Stimulated activated CD4-positive, alpha-beta T cell treated with anti-CD3 and anti-CD28 coated beads, Interleukin-15, amount 100 ng/mL, for 1 hour (primary cell): Measurements from ENCODE around the gene CPEB4.

ENCODE experiments used
- DNase-seq, 2 donors: peaks; one replicate each; pipeline ENCODE4 v3.0.0-alpha.2; 2020; ENCODE audit warnings: low read depth in 1 of 2, low spot score in 1 of 2

Gene CPEB4

DNA sequence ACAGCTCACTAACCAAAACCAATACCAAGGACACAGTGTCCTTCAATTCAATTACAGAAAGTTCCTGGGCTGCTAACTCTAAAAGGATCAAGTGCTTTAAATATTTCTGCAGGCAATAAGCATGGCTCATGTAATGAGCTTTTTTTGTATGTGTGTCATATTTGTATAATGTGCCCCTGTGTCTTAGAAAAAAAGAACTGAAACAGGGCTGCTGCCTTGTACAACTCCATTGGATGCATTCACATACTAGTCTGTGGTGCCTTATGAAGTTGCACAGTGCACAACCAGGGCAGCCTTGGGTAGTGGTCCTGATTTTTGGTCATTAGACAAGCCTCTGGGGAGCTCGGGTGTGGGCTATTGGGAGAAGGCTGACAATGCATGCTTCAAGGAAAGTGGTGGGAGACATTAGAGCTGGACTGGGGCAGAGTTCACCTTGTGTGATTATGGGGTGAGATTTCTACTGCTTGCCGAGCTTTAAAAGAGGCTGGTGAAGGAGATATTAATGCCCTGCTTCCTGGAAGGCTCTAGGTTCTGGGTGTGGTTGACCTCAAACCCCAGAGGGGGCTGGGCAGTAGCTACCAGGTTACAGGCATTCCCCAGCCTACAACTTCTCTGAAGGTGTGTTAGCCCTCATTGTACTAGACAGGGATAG is 3.6 kb upstream of the CPEB4 start:
- DNase-seq, result no peak

DNA sequence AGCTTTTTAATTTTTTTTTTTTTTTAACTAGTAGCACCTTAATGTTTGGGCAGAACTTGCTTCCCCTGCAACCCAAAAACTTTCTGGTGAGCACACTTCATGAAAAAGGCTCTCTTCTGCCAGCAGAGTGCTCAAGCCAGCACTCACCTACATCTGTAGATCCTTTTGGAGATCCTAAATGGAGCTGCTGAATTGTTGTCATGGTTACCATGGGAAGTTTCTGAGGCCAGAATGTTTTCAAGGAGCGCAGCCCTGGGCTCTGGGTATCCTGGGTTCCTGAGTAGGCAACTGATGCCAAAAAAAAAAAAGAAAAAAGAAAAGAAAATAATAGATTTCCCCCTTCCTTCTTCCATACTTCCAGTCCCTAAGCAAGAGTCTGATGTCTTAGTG is 3.1 kb upstream of the CPEB4 start:
- no peak for DNase-seq

DNA sequence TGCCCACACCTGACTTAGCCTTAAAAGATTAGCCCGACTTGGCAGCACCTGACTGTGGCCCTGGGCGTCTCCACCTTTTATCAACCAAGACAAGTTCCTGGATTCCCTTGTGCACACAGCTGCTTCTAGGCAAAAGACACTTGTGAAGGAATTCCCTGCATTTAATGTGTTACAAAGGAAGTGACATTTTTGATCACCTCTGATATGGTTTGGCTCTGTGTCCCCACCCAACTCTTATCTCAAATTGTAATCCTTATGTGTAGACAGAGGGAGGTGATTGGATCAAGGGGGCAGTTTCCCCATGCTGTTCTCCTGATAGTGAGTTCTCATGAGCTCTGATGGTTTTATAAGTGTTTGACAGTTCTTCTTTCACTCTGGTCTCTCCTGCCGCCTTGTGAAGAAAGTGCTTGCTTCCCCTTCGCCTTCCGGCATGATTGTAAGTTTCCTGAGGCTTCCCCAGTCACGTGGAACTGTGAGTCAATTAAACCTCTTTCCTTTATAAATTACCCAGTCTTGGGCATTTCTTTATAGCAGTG is 2.6 kb upstream of the CPEB4 start:
- DNase-seq, result no peak

DNA sequence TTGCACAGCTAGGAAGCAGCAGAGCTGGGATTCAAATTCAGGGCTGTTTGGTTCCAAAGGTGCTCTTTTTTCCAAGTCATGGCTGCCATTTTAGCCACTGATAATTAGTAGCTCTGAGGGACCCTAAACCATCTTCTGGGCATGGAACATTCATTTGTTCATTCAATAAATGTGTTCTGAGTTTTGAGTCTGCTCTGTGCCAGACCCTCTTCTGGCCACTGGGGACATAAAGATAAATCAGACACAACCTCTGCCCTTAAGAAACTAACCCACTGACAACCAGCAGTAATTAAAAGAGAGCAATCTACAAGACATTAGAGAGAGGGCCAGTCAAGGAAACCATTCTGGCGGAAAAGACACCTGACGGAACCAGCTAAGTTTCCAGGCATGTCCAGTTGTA is 2.0 kb upstream of the CPEB4 start:
- no peak for DNase-seq

DNA sequence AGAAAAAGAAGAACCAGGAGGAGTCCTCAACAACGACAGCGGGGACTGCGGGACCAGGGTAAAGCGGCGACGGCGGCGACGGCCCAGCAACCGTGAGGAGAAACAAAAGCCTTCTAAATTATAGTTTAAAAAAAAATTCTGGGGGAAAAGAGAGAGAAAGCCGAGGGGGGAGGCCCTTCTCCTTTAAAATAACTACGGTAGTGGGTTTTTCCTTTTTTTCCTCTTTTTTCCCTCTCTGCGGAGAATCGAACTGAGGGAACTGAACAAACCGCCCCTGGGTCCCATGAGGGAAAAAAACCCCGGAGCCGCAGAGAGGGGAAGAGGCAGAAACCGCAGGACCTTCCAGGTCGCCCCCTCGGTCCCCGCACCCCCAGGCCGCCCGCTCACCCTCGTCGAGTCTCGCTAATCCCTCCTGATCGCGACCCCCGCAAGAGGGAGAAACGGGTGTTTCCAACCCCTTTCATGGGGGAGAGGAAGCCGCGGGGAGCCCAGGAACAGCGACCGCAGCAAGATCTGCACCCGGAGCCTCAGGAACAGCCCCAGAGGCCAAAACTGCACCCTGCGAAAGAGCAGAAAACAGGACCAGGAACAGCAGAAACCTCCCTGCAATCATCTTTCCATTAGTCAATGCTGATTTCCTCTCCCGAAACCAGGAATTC is 453 bp downstream of the CPEB4 start:
- no peak for DNase-seq

DNA sequence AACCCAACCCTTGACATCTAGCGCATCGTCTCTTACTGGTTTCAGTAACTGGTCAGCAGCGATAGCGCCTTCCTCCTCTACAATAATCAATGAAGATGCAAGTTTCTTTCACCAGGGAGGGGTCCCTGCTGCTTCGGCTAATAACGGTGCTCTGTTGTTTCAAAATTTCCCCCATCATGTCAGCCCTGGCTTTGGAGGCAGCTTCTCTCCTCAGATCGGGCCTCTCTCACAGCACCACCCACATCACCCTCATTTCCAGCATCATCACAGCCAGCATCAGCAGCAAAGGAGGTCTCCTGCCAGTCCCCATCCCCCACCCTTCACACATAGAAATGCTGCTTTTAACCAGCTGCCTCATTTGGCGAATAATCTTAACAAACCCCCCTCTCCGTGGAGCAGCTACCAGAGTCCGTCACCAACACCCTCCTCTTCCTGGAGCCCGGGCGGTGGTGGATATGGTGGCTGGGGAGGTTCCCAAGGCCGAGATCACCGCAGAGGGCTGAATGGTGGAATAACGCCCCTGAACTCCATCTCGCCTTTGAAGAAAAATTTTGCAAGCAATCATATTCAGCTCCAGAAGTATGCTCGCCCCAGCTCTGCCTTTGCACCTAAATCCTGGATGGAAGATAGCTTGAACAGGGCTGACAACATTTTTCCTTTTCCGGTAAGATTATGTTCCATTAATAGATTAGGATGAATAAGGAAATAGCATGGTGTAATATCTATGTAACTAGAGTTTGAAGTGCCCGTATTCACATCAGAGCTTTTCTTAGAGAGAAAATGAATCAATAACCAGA is 2.2 kb downstream of the CPEB4 start:
- DNase-seq, result no peak

DNA sequence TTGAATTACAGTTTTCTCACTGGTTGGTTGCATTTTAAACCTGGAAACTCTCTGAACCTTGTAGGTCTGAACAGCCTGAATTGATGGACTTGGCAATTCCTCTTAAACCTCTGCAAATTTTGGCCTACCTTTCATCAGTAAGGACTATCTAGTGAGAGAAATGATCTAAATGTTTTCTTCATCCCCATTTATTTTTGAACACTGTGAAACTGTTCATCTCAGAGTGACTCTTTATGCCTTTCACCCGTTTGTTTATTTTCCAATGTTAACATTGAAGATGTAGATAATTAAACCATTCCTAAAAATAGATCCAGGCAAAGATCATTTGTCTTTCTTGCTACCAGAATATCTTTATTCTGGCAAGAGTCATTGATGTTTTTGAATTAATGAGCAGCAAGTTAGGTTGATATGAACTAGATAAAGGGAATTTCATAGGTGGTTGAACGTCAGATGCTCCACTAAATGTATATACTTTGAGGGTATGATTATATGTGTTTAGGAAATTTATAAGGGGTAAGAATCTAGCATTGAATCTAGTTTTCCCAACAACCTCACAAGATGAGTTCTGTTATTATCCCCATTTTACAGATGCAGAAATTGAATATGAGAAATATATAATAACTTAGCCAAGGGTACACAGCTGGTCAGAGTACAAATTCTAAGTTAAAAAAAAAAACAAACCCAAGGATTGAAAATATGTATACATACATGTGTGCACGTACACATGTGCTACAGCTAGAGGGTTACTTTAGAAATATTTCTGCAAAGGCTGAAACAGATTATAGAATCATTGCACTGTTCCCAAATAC is 3.4 kb downstream of the CPEB4 start:
- no peak for DNase-seq

DNA sequence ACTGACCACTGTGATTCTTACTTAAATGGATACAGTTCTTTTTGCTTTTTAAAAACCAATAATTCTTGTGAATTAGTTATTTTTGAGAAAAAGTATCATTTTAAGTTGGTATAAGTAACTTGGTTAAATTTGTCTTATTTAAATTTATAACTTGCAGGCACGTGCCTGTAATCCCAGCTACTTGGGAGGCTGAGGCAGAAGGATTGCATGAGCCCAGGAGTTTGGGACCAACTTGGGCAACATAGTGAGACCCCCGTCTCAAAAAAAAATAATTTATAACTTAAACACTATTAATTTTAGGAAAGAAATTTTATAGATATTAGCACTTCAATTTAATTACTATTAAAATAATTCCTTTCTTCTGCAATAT is 5.0 kb downstream of the CPEB4 start:
- no peak for DNase-seq

DNA sequence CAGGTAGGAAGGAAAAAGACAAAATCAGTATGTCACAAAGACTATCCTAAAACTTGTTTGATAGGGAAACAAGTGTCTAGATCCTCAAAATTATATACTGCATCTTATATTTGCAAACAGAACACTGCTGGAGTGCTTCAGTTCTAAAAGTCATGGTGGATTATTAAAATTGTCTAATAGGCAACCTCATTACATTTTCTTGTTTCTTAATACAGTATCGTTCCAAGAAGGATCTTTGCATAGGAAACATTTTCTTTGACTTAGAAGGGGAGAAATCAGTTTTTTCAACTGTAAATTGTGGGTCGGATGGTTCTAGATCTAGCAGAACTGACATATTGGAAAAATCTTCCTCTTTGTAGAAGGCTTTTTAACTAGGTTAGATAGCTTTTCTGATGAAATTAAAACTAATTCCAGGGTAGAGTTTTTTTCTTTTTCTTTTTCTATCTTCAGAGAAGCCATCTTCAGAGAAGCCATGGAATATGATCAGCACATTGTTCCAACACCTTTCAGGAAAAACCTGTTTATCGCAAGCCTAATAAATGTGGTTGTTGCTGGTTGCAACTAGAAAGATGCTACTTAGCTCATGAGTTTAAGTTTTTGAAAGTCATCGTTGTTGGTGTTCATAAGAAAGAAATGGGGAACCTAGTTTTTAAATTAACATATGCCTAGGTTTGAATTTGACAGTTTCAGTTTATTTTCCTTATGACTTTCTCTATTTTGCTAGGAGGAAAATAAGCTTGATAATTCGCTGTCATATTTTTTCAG is 7.4 kb downstream of the CPEB4 start:
- no peak for DNase-seq

DNA sequence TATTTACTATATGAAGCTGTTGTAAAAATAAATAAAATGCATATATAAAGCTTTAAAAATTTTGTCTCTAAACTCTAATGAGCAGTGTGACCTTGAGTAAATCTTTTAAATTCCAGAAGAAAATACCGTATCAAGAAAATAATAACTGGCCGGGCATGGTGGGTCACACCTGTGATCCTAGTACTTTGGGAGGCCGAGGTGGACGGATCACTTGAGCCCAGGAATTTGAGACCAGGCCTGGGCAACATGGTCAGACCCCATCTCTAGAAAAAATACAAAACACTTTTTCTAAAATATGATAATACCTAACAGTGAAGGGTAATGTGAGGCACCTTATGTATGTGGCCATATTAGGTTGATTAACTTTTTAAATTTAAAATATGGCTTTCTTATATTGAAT is 8.5 kb downstream of the CPEB4 start:
- DNase-seq, result no peak

DNA sequence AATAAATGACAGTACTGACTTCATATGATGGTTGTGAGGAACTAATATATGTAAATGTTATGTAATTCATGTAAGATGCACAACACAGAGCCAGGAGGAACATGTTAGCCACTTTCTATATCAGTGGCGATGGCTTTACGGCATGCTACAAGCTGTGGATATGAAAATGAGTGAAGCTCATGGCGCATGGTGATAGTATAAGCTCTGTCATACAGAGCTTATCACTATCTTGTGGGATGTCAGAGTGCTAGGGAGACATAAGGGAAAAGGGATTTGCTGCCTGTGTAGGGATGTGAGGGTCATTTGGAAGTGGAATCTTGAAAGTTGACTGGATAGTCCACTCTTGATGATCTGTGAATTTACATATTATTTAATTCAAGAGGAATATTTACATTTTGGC is 13.6 kb downstream of the CPEB4 start:
- DNase-seq, result no peak

DNA sequence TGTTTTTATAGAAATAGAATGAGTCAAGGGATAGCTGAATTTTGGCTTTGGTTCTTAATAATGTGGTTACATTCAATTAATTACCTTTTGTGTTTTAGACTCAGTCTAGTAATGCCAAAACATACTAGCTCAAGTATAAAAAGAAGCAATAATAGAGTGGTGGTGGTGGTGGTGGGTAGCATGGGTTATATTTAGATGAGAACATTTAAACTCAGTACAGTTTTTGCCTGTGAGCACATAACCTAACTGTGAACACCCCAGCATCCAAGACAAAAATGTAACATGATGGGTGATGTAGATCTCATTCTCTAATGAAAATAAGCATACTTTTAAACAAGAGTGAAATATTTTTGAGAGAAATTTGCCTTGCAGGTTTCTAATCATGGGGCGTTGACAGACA is 14.2 kb downstream of the CPEB4 start:
- no peak for DNase-seq

DNA sequence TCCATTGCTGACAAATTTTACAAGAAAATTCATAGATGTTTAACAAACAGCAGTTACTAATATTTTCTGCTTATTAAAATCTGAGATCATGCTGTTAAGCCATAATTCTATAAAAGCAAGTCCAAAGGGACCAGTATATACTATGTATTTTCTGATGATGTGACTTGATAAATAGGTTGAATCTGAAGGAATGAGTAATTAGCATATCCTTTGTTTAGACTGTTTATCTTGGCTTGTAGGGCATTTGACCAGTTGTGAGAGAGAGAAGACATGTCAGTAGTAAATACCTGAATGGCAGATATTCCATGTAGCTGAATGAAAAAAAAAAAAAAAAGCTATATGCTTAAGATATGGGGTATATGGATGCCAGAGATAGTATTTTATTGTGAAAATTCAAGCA is 14.6 kb downstream of the CPEB4 start:
- no peak for DNase-seq

DNA sequence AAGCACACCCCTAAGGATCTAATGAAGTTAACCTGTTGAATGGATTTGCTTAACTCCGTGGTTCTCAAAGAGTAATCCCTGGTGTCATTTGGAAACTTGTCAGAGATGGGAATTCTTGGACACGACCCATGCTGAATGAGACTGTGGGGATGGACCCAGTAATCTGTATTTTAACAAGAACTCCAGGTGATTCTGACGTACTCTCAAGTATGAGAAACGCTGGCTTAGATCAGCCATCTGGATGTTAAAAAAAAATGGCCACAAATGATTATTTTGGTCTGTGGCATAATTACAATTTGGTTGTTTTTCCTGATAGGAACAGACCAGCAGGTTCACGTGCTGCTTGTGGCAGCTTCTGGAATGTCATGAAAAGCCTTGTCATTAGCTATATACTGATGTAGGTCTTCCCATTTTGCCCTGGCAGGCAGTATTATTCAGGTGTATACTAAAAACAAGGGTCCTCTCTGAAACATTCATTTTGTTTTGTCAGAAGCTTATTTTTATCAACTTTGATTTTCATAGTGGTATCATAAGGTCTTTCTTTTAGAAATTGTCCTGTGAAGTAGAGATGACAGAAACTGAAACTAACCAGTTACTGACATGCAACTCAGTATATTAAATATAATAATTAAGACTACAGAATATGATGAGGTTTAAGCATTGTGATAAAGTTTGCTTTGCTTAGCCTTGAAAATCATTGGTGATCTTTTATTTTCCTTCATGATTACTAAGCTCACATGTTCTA is 15.4 kb downstream of the CPEB4 start:
- no peak for DNase-seq

DNA sequence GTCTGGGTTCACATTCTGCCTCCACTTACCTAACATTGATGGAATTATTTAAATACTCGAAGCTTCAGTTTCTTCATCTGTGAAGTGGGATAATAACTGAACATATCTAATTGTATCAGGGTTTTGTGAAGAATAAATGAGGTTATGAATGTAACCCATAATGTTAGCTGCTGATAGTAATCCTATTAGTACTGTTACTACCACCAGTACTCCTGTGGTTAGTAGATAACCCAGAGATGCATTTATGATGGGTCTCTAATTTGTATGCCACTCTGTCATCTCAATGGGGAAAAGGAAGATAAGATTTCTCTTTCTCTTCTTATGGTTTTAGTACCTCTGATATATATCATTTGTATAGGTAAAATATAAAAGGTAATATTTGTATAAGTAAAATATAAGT is 16.0 kb downstream of the CPEB4 start:
- DNase-seq, result no peak

DNA sequence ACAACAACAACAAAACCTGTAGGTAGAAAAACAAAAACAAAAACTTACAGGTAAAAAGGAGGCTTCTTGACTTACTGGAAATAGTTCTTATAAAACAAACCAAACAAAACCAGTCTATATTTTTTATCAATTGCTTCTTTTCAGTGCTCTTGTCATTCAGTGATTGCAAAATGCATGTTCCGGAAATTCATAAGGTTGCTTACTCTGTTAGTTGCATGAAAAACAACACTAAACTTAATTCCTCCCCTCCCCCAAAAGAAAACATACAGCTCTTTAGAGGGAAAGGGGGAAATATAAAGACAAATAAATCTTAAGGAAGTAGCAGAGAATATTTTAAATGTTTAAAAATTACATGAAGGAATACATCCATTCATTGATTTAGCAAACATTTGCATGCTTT is 19.1 kb downstream of the CPEB4 start:
- no peak for DNase-seq

DNA sequence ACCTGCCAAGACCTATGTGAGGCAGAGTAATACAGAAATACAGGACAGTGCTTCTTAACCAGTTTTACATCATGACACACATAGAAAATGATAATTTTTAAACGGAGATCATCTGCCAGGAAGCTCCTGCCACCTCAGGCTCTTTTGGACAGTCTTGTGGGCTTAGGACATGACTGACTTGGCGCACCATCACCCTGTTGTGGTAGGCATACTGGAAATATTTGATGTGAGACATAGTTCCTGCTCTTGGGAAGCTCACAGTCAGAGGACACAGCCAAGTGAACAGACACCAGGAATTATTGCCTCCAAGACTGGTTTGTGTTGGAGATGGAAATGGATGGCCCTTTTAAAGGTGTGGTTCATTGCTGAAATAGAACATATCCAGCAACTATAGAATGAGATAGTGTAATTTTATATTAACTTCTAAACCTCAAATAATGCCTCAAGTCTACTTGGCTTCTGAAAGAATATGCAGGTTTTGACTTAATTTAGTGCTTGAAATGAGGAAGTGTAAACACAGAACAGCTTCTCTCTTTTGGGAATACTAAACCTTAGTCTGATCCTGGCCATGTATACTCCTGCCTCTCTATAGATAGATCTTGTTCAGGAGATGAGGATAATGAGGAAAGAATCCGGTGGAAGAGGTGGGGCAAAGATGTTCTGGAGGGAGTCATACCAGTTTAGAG is 19.7 kb downstream of the CPEB4 start:
- no peak for DNase-seq

DNA sequence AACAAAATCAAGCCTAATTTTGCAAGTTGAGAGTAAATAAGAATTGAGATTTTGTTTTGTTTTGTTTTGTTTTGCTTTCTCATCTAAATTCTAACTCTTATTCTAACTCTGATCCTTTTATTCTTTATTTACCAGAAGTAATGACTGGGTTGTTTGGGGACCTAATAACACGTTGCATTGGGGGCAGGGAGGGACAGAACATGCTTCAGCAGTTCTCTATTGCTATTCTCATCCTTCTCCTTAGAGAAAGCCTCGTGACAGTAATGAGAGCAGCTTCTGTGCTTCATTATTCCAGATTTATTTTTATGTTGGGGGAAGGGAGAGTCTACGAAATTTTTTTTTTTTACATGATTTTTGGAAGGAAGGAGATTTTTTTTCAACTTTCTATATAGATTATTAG is 21.1 kb downstream of the CPEB4 start:
- no peak for DNase-seq

DNA sequence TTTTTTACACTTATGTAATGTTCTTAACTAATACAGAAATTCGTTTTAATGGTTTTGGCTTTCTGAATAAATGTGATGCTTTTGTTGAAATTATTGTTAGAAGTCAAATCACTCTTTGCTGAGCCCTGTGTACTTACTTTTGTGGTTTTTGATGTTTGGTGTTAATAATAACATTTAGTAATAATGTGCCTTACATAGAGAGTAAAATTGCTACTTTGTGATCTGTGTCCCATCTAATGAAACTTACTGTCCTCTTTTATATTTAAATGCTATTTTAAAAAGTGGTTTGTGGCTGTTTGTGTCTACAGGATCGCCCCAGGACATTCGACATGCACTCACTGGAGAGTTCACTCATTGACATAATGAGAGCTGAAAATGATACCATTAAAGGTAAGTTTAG is 22.1 kb downstream of the CPEB4 start:
- no peak for DNase-seq
